Stimulated activated CD8-positive, alpha-beta memory T cell treated with anti-CD3 and anti-CD28 coated beads, Interleukin-4, amount 100 ng/mL, for 4 hours (primary cell): ENCODE data around the gene MAPKAPK2.
A peak's percentile ranks its signal among the peaks of the same experiment; 100 is the strongest.

ENCODE experiments used
- DNase-seq, 2 donors: peaks; one replicate each; pipeline ENCODE4 v3.0.0-alpha.2; 2020; ENCODE audit warnings: low read depth in 2 of 2, low spot score in 1 of 2

The MAPKAPK2 gene

DNA sequence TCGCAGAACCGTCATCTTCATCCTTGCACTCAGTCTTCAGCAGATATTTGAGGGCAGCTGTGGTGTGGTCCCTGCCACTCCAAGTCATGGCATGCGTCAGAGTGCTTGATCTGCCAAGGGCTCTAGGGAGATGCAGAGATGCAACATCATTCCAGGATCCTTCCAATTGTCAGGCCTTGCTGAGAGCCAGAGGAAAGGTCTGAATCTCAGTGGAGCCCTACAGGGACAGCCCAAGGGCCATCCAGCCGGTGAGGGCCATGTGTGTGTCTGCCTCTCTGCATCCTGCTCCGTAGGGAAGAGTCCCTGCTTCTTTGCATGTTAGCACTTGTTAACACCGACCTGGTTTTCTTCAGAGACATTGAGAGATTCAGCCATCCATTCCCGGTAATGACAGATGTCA, 17.6 kb downstream of the MAPKAPK2 start:
- DNase-seq, result no peak

DNA sequence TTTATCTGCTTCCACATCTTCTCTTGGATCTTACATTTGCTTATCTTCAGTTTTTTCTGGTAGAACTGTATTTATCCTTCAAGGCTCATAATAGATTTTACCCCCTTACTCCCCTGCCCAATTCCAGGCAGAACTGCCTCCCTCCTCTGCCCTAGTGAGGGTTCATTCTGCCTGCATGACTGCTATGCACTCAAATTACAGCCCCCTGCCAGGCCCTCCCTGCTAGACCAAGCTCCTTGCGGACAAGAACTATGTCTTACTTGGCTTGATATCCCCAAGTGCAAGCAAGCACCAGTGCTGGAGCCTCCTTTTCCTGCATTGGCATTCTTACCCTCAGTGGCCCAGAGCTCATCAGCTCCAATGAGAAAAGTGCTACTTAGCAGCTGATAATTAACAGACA, 18.1 kb downstream of the MAPKAPK2 start:
- no peak for DNase-seq

DNA sequence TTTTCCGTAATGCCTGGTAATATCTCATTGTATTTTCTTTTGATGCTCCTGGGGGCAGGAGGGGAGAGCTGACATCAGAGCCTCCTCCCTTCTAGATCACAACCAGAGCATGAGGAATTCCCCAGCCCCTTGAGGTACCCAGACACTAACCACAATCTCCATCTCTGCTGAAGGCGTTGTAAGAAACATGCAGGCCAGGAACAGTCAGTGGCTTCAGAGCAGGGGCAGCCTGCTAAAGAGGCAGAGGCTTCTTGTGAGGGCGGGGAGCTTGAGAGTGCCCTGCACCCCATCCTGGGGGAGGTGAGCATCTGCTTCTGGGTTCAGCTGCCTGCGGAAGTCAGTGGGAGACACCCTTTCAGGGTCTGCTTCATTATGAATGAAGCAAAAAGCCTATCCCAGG, 19.0 kb downstream of the MAPKAPK2 start:
- DNase-seq, result peak in 1 of 2 donors; percentile 56

DNA sequence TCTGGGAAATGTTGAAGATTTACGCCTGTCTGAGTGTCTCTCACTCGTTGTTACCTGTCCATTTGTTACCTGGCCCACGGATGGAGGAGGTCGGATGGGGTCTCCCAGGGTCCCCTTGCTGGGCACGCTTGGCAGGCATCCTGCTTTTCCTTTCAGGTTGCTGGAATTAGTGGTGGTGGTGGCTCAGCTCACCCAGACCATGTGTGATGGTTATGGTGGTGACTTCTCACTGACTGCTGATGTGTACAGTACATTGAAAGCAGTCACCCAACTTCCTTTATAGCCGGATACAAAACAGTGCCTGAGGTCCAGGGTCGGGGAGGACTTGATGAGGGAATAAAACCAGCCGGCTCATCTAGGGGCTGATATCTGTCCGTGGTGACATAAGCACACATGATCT, 19.5 kb downstream of the MAPKAPK2 start:
- no peak for DNase-seq

DNA sequence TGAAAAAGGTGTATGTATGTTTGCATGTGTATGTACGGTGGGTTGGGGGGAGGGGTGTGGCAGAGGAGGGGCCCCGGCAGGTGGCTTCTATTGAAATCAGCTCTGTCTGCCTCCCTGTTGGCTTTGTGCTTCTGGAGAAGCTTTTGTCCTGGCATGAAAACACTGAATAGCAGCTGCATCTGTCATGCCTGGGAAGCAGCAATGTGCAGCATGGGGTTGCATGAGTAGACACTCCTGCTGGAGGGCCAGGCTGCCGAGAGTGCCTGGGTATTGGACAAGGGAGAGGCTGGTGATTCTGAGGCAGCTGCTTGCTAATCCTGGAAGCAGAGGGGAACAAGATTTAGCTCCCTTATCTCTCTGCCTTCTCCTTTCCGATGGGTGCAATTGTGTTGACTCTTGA, 20.5 kb downstream of the MAPKAPK2 start:
- no peak for DNase-seq

DNA sequence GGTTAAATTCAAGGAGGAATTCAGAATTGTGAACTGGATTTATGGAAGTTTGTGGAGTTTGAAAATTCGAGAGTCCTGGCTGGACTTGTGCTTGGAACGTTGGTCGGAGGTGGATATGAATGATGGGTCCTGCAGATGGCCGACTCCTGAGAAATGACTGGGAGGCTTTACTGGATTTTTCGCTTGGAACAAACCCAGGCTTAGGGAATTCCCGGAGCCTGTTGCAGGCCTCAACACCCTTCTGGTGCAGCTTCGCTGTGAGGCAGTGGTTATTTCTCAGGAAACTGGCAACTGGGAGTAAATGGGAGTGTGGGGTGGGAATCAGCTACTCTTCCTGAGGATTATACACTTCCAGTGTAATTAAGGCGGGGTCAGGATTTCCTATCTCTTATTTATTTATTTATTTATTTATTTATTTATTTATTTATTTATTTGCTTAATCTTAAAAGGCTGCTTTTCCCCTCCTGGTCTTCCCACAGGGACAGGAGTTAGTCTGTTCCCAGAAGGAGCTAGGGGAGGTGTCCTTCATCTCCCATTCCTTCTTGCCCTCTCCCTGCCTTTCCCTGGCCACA, 21.1 kb downstream of the MAPKAPK2 start:
- DNase-seq, result no peak

DNA sequence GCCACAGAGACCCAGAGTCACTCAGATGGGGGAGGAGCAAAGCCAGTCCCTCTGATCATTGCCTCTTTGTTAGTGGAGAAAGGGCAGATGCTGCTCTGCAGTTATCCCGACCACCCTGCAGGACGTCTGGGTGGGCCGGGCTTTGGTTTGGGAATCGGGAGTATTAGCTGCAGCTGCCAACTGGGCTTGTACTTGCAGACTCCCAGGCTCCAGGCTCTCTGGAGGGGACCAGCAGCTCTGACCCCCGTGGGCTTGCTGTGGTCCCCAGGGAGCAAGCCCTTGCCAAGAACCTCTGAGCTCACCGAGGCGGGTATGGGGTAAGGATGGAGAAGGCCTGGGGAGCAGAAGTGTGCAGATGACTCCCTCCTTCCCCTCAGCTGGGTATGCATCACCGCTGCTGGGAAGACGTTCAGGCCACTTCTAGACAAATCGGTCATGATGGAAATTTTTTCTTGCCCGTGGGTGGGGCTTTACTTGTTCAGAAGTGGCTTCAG, 21.6 kb downstream of the MAPKAPK2 start:
- no peak for DNase-seq

DNA sequence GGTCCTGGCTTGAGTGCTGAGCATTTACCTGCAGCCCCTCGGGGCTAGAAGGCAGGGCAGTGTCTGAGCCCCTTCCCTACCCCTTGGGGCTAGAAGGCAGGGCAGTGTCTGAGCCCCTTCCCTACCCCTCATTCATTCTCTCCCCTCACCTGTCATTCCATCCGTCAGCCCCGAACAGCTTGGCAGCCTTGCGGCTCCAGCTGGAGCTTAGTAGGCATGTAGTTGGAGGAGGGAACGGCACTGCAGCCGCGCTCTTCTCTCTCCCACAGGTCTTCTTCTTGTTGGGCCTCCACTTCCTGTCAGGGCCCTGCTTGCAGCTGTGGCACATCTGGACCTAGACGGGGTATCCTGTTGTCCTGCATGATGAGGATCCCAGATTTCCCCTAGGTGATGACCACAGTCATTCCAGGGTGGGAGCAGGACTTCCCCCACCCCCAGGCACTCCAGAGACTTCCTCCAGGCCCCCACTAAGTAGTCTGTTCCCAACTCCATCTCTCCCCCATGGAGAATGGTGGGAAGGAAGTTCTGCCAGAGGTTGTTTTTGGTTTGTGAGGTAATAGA, 22.2 kb downstream of the MAPKAPK2 start:
- no peak for DNase-seq

DNA sequence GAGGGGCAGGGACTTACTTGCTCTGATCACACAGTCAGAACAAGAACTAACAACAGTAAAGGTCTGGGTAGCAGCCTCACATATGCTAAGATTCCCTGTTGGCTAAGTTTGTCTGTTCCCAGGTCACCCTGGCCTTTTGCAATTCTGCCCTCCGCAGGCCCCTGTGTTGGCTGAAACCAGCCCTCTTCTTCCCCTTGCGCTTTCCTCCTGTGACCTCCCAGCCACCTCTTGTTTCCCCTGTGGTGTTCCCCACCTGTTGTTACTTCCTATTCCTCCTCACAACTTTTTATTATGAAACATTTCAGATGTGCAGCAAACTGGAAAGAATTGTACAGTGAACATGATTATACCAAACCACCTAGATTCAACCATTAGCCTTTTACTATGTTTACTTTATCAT, 23.4 kb downstream of the MAPKAPK2 start:
- no peak for DNase-seq

DNA sequence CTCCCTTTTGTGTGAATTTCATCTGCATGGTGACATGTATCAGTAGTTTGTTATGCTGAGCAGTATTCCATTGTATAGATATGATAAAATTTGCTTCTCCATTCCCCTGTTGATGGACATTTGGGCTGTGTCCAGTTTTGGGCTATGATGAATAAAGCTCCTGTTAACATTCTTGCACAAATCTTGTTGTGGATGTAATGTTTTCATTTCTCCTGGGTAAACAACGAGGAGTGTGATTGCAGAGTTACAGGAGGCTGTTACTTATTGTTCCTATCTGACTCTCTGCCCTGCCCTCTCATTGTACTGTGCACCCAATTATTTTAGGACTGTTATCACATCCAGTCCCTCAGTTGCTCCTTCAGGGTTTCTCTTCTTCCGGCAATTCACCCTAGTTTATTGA, 24.2 kb downstream of the MAPKAPK2 start:
- no peak for DNase-seq

DNA sequence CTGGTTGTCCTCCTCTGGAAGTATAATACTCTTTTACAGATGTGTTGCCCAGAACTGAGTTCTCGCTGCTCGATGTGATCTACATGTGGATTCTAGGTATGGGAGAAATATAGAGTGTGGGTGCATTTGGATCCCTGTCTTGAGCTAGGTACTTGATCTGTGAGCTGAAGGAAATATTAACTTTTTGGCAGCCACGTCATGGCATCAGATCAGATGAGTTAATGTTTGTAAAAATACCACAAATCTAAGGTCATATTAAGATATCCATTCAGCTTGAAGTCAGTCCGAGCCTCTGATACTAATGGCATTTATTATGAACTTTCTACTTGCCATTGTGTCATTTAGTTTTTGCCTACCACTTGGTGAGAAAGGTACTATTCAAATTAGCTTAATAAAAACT, 24.6 kb downstream of the MAPKAPK2 start:
- no peak for DNase-seq

DNA sequence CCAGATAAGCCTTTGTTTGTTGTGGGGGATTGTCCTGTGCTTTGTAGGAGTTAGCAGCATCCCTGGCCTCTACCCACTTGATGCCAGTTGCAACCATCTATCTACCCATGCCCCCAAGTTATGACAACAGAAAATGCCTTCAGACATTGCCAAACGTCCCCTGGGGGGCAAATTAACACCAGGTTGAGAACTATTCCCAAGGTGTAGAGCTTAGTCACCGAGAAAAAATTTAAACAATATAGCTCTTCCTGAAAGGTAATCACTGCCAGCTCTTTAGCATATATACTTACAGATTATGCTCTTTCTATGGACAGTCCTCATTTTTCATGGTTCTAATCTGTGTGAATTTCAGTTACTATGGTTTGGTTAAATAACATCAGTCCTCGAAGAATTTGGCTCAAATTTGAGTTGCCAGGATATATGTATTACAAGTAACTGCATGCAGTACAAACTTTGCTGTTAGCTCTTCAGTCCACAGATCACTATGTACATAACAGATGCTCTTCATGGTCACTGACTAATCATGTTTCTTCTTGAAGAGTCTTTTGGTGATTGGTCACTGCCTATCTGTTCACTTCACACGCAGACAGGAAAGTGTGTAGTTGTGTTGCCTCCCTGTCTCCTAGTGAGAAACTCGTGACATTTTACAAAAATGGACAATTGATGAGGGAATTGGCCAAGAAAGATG, 25.2 kb downstream of the MAPKAPK2 start:
- no peak for DNase-seq

DNA sequence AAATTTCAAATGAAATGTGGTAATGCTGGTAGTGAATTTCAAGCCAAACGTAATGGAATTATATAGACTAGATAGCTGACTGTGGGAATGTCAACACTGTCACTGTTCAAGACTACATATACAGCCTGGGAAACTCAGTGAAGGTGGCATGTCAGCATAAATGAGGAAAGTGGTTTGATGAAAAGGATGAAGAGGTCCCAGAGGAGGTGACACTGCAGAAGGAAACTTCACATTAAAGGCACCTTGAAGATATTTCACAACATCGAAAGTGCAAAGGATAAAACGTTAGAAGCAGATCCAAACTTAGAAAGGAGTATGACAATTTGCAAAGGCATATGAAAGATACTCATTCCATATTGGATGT, 25.7 kb downstream of the MAPKAPK2 start:
- no peak for DNase-seq

DNA sequence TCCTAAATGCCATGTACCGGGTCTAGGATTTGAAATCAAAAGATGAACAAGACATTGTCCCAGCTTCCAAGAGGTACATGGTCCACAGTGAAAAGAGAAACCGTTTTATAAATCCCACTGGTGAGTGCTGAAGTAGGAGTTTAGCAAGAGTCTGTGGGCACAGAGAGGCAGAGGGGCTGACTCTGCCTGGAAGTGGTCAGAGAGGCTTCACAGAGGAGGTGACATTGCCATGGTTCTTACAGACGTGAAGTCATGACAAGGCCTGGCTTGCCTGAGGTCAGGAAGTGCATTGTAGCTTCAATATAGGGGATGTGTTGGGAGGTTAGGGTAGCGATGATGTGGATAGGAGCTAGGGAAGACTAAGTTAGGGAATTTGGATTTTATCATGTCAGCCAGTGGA, 28.4 kb downstream of the MAPKAPK2 start:
- DNase-seq, result no peak

DNA sequence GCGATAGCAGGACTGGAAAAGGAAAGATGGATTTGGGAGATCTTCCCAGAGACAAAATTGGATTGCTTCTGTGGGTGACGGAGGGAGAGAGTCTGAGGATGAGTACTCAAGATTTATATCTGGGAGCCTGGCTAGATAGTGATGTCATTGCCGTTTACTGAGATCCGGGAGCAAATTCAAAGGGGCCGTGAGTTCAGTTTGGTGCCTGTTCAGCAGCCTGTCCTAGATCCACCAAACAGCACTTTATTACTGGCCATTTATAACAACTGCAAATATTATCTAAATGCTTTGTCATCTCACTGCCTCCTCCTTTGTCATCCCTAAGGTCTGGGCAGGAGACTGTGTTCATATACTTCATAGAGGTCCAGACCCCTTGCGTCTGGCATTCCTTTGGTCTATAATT, 29.2 kb downstream of the MAPKAPK2 start:
- DNase-seq, result no peak

DNA sequence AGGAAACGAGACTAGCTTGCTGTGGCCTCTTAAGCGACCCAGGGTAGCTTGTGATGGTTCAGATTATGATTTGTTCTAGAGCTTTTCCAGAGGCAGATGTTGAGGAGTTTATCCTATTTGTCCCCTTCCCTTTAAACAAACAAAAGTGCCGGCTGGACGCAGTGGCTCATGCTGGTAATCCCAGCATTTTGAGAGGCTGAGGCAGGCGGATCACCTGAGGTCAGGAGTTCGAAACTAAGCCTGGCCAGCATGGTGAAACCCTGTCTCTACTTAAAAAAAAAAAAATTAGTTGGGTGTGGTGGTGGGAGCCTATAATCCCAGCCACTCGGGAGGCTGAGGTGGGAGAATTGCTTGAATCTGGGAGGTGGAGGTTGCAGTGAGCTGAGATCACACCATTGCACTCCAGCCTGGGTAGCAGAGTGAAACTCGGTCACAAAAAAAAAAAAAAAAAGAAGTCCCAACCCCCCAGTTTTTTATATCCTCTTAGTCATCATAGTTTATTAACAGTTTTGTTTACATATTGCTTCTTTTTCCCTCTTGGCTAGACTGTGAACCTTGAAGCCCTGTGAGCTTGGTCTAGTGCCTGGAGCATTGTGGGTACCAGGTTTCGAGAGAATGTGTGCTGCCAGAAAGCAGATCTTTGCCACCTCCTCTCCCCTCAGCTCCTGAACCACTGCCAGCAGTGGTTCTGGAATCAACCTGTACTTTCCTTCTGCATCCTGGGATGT, 29.8 kb downstream of the MAPKAPK2 start:
- DNase-seq, result no peak

DNA sequence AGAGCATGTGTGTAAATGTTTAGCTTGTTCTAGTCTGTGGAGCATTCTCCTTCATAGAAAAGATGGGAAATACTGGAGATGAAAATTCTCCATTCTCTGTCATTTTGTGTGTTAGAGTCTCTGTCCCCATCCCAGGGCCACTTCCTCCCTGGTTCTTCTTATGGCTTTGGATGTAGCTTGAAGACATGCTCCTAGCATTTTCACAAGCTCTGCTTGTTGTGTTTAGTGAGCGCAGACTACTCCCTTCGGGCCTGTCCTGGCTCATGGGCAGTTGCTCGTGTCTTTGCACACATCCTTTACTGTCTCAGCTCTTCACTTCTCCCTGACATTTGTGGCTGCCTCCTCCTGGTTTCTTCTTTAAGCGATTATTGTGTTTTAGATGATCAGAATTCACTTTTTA, 30.4 kb downstream of the MAPKAPK2 start:
- DNase-seq, result no peak

DNA sequence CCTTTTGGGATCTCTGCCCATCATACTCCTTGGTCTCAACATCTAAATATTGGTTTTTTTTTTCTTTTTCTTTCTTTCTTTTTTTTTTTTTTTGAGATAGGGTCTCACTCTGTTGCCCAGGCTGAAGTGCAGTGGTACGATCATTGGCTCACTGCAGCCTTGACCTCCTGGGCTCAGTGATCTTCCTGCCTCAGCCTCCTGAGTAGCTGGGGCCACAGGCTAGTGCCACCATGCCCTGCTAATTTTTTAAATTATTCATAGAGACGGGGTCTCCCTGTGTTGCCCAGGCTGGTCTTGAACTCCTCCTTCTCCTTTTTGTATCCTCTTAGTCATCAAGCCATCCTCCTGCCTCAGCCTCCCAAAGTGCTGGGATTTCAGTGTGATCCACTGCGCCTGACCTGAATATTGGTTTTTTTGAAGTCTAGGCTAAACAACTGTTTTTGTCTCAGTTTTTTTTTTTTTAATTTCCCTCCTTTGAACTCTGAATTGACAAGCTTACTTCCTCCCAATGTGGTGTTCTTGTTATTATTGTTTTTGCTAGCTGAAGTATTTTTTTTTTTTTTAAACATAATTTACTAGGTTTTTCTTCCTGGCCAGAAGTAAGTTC, 30.9 kb downstream of the MAPKAPK2 start:
- DNase-seq, result no peak

DNA sequence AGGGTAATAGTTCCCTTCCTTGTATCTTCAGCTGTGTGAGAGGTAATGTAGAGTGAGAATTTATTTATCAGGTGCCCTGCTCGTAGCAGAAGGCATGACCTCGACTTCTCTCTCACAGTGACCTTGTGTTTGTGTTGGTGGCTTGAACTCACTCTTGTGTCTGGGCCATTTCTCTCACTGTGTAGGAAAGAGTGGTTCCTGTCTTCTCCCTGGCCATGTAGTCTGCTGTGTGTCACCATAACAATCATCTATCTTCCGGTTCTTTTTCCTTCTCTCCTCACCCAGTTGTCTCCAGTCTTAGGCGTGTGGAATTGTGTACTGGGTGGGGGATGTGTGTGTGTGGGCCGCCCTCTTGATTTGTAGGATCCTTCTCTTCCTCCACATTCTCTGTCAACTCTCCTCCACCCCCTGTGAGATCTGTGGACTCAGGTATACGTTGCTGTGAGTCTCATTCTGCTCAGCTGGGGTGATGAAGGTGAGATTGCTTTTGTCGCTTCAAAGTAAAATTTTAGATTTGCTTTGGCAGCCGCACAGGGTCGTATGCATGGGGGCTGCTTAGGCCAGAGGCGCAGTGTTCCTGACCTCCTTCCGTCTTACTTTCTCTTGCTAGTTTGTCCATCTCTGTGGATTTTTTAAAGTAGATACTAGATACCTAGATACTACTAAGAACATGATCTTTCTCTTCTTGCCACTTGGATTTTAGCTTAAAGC, 31.6 kb downstream of the MAPKAPK2 start:
- no peak for DNase-seq

DNA sequence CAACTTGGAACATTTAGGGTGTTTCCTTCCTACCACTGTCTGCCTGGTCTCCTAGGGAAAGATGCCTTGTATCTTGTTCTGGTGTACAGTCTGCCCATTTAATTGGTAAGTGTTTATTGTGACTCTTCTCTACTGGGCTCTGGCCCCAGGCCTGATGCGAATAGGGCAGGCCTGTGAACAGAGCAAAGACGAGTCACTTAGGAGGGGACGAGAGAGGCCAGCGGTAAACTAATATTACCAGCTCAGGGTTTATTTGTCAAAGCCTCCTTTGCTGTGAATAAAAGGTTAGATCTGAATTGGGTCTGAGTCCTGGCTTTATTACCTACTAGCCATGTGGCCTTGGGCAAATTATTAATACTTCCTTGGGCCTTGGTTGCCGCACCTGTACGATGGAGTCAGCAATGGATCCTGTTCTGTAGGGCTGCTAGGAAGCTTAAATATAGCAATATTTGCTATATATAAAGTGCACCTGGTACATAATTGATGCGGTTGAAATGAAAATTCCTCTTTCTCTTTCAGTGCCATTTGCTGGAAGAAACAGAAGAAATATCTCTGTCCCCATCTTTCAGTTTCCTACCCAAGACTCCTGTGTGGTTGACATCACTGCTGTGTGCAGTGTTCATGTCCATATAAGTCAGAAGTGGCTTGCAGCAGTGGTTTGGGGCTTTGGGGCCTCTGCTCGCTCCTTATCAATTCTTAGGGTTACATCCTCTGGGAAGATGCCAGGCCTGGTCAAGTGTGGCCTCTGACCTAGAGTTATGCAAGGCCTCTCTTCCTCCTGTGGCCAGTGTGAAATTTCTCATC, 32.4 kb downstream of the MAPKAPK2 start:
- DNase-seq, result no peak

DNA sequence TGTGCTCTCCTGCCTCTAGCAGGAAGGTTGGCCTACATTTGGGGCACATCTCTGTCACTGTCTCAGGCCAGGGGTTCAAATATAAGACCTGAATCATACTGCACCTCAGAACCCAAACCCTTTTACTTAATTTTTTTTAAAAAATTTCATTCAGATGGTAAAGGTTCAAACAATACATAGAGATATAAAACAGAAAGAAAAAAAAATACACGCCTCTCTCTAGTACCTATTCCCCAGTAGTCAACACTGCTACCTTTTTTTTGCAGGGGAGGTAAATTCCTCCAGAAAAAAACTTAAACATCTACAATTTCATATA, 32.9 kb downstream of the MAPKAPK2 start:
- DNase-seq, result no peak
